SK-N-SH (cell line): Measurements from ENCODE around the gene FGGY.

Experiments
- FOXM1 ChIP-seq: IDR thresholded peaks from 2 replicates; pipeline ENCODE4 v1.4.0; 2012; ENCODE audit warnings: low read depth, mild to moderate bottlenecking
- TF ChIP-seq, protein P1 (sequence below): fragments of 200-600 bp; sonication (generic); IDR thresholded peaks from 2 replicates; pipeline ENCODE4 v1.6.1; 2017; ENCODE audit warnings: antibody characterized with exemption, mild to moderate bottlenecking, moderate library complexity

DNA sequence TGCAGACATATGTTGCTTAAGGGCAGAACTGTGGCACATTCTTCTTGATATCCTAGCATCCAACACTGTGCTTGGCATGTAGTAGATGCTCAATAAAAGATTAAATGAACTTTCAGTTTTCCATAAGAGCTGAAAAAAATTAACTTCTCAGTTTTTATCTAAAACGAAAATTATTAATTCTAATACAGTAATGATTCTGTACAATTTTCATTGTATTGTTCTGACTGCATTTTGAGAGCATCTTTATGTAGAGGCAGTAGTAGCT, 46.6 kb downstream of the FGGY start:
- TF ChIP-seq, protein P1, sequence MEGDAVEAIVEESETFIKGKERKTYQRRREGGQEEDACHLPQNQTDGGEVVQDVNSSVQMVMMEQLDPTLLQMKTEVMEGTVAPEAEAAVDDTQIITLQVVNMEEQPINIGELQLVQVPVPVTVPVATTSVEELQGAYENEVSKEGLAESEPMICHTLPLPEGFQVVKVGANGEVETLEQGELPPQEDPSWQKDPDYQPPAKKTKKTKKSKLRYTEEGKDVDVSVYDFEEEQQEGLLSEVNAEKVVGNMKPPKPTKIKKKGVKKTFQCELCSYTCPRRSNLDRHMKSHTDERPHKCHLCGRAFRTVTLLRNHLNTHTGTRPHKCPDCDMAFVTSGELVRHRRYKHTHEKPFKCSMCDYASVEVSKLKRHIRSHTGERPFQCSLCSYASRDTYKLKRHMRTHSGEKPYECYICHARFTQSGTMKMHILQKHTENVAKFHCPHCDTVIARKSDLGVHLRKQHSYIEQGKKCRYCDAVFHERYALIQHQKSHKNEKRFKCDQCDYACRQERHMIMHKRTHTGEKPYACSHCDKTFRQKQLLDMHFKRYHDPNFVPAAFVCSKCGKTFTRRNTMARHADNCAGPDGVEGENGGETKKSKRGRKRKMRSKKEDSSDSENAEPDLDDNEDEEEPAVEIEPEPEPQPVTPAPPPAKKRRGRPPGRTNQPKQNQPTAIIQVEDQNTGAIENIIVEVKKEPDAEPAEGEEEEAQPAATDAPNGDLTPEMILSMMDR: no peak
- no peak for TF ChIP-seq FOXM1
